Neural progenitor cell (in vitro differentiated cells): Measurements from ENCODE around the gene SMARCA4.

ENCODE experiments used
- EZH2phosphoT487 ChIP-seq: fragments of 200-600 bp; sonication (generic); IDR thresholded peaks from 2 replicates; pipeline ENCODE4 v1.6.1; 2017; ENCODE audit warnings: antibody characterized with exemption
- TF ChIP-seq, protein P1 (sequence below): fragments of 200-600 bp; sonication (generic); IDR thresholded peaks from 2 replicates; pipeline ENCODE4 v1.5.1; 2017; ENCODE audit warnings: antibody characterized with exemption, mild to moderate bottlenecking

- TF ChIP-seq, protein P1, sequence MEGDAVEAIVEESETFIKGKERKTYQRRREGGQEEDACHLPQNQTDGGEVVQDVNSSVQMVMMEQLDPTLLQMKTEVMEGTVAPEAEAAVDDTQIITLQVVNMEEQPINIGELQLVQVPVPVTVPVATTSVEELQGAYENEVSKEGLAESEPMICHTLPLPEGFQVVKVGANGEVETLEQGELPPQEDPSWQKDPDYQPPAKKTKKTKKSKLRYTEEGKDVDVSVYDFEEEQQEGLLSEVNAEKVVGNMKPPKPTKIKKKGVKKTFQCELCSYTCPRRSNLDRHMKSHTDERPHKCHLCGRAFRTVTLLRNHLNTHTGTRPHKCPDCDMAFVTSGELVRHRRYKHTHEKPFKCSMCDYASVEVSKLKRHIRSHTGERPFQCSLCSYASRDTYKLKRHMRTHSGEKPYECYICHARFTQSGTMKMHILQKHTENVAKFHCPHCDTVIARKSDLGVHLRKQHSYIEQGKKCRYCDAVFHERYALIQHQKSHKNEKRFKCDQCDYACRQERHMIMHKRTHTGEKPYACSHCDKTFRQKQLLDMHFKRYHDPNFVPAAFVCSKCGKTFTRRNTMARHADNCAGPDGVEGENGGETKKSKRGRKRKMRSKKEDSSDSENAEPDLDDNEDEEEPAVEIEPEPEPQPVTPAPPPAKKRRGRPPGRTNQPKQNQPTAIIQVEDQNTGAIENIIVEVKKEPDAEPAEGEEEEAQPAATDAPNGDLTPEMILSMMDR: no peak
- TF ChIP-seq EZH2phosphoT487: no peak
Measured at GRCh38 chr19:10991521-10992081, 30.8 kb downstream of the SMARCA4 start.
